ENCODE results near the gene SLC6A3.
A peak's percentile ranks its signal among the peaks of the same experiment; 100 is the strongest.

Gene SLC6A3

DNA sequence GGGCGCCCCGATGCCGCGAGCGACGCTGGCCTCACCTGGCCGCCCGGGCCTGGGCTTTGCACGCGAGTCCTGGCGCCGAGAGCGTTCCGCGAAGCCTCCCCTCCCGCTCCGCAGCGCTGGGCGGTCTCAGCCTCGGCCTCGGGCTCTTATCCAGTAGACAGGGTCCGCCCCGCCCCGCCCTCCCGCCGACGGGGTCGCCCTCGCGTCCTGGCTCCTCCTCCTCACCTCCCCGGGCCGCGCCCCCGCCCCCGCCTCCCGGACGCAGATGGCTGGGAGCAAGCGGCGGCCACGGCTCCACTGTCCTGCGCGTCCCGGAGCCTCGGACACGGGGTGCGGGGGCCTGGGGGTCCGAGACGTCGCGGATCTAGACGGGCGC lies at the start of gene SLC6A3:
SLC6A3 (minus strand) TSS at position 128 of the 376 bp plus-strand sequence. CDS start 2,243 bp downstream, outside the sequence.
- no peak for DNase-seq

DNA sequence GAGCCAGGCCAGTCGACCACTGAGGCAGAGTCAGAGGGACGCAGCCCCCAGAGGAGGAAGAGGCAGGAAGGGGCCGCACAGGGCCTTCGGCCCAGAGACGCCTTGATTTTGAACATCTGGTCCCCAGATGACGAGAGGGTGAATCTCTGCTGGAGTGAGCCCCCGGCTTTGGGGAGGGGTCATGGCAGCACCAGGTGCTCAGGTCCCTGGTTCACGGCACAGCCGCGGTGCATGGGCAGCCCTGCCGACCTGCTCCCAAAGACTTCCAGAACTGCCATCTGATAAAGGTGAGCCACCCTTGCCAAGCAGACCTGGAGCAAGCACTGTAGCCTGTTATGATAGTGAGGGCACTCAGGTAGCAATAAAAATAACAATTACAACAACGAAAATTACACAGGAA lies 48.7 kb upstream of the SLC6A3 start:
- DNase-seq: no peak

DNA sequence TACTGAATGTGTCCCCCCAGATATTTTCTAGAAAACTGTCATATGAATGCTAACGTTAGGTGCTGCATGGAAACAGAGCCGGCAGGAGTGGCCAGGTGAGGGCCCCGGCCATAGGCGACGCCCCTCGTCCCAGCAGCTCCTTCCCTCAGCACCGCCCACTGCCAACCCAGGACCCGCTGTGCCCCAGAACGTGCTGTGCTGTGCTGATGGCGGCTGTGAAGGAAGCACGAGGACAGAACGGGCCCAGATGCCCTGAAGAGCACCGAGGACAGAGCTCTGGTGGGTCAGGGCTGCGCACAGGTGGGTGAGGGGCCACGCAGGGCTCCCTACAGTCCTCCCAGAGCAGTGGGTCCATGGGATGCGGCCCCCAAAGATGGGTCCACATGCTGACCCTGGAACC lies 48.2 kb upstream of the SLC6A3 start:
- no peak for DNase-seq

DNA sequence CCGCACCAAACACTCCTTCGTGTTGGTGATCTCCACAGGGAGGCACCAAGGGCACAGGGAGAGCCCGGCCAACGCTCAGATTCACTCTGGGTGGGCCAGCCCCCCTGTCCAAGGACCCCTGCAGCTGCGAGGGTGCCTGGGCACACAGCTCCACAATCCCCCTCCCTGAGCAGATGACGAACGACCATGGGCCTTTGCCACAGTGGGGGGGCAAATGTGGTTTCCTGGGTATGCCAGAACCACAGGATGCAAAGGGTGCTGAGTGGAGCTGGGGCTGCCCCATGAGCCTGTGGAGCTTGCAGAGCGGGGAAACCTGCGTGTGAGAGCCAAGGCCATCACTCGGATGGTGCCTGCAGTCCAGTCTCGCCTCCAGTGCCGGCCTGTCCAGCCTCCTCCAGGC lies 47.5 kb upstream of the SLC6A3 start:
- no peak for DNase-seq

DNA sequence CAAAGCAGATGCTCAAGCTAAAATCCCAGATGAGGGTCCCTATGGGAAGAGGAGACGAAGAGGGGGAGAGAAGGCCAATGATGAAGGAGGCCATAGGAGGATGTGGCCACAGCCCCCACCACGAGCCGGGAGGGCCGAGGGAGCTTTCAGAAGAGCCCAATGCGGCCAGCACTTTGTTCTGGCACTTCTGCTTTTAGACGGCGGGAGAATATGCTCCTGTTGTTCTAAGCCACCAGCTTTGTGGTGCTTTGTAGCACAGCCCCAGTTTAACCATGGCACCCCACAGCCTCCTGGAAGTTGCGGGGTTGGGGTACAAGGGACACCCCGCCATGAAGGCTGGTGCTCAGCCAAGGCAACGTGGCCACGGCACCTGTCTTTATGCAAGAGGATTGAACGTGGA lies 45.1 kb upstream of the SLC6A3 start:
- no peak for DNase-seq

DNA sequence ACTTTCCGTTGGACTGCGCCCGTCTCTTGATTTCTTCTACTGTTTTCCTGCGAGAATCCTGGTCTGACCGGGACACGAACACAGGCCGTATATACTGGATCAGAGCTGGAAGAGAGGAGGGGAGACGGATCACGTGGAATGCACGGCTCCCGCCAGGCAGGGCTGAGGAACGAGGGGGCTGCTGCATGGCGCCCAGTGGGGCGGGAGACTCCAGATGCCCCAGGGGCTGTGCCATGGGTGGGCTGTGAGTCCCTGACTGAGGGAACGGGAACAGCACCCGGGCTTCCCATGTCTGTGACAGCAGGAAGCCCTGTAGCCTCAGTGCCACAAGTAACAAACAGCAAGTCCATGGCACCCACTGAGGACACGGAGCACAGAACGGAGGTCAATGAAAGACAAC lies 44.5 kb upstream of the SLC6A3 start:
- no peak for DNase-seq

DNA sequence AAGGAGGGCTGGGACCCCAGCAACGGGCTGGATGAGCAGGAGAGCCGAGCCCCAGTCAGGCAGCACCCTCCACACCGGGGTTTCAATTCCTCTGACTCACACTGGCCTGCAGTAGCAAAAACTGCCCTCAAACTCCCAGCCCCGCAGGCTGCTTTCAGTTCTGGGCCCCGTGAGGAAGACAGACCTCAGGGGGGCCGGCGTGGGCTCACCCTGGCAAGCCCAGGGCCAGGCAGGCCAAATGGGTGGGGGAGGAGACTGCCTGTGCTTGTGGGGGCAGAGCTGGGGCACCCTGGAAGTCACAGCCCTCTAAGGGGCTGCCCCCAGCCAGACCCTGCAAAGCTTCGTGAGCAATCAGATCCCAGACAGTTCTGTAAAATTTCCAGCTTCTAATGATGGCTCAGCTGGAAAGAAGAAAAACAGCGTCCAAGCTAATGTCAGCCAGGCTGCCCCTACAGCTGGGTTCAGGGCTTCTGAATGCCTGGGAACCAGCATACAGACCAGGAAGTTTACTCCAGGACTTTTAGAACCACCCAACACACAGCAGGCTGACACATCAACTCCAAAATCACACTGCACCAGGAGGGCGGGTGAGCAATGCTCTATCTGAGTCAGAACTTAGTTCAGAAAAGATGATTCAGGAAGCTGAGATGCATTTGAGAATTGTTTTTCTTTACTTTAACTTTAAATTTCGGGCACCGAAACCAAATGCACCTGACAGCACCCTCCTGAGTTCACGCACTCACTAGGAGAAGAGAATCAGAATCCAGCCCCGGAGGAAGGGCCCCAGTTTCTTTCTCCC lies 43.8 kb upstream of the SLC6A3 start:
- peak; percentile 63 for DNase-seq

DNA sequence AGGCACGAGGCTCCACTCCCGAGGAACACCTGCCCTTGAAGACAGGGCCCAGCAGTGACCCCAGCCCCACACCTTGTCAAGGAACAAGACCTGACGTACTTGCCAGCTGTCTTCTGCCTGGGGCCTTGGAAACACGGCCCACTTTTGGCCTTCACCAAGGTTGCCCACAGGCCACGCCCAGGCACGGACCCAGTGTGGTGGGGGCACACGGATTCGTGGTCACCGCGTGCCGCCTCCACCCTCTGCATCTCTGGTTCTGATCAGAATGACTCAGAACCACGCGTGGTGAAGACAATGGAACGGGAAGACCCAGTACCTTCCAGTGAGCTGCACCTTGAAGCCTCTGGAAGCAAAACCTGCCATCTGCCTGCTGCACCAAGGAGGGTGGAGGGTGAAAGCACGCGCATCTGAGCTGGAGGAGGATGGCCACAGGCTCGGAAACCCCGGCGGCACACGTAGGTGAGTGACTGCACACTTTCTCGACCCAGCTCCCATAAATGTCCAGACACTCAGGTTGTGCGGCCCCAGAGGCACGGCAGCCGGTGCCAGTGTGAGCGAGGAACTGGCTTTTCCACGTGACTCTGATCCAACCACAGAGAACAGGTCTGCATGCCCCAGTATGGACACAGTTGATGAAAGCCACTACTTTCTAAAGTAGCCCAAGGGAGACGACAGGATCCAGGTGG lies 42.0 kb upstream of the SLC6A3 start:
- no peak for DNase-seq

DNA sequence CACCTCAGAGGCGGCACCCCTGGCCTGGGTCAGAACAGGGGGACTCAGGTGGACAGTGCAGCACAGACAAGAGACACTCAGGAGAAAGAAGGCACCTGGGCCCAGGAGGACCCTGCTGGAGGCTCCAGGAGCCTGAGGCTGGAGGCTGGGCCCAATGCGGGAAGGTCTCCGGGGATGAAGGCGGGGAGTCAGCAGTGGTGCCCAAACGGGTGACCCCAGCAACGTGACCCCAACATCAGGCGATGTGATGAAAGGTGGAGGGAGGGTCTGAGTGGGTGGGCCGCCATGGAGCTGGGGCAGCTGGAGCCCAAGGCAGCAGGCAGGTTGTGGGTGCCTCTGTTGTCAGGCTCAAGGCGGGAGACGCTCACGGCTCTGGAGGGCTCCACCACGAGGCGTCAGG lies 41.0 kb upstream of the SLC6A3 start:
- DNase-seq: no peak

DNA sequence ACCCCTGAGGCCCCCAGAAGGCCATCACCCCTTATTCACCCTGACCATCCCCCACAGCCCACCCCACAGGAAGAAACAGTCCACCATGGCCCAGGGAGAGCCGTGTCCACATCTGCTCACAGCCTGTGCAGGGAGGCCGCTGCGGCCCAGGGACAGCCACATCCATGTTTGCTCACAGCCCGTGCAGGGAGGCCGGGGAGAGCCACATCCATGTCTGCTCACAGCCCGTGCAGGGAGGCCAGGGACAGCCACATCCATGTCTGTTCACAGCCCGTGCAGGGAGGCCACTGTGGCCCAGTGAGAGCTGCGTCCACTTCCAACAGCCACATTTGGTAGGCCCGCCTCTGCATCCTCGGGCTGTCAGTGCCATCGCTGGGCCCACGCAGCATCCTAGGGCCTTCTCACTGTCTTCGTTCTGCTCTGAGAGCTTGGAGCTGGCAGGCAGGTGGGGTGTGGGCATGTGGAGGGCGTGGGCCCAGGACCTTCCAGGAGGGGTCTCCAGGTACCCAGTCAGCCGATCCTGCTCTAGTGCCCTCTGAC lies 40.4 kb upstream of the SLC6A3 start:
- DNase-seq: no peak

DNA sequence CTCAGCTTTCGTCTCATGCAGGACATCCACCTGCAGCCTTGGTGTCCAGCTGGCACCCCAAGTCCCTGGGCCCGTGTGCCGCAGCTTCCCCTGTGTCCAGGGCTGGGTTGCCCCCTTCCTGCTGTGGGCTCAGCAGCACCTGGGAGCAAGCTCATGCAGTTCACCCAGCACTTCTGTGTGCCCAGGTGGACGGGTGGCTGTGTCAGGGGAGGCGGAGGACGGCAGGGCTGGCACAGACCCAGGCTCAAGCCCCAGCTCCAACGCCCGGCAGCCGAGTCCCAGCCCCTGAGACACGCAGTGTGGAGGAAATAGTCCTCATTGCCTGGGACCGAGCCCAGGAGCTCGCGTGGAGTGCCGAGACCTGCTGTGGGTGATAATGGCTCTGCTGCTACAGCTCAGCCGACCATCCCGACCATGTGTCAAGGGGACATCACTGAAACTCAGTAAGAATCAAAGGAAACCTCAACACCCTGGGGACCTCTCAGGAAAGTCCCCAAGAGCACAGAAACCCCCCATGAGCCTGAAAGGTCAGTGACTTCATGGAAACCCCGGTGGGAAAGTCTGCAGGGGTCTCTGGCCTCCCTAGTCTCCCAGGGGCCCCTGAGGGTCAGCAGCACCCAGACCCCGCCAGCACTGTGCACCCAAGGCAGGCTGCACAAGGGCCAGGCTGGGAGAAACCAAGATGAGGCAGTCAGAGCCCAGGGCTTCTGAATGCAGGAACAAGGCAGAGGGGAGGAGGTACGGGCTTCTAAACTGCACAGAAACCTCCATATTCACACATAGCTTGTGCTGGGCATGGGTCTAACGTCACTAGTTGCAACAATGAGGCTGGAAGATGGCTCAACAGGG lies 39.7 kb upstream of the SLC6A3 start:
- no peak for DNase-seq

DNA sequence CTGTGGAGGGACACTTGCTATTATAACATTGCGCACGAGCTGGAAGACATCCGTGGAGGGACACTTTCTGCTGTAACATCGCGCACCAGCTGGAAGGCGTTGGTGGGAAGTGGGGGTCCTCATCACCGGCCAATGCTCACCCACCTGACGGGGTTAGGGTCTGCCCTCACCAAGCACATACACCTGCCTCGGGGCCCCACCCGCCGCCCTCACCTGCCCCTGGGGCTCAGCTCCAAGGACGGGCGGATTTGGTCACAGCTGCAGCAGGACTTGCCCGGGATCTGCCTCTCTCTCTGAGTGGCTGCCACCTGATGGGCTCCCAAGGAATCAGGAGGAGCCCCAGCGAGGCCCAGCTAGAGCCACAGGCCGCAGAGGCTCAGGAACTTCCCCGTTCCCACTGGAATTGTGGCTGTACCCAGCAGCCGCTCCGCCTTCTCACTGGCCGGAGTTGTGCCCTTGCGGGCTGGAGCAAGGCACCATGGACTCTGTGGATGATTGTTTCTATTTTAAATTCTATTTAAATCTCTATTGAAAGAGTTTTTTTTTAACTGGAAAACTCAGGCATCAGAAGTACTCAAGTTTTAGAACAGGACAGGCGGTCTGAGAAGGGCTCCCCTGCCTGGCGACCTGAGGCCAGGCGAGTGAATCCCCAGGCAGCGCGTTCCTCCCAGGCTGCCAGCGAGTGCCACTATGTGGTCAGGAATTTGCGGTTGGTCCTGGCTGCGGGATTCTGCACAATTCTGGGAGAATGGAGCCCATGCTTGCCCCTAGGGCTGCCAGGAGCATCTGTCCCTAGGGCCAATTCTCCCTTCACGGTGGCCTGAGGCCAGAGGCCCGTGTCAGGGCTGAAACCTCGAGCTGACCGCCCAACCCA lies 38.9 kb upstream of the SLC6A3 start:
- DNase-seq: no peak

DNA sequence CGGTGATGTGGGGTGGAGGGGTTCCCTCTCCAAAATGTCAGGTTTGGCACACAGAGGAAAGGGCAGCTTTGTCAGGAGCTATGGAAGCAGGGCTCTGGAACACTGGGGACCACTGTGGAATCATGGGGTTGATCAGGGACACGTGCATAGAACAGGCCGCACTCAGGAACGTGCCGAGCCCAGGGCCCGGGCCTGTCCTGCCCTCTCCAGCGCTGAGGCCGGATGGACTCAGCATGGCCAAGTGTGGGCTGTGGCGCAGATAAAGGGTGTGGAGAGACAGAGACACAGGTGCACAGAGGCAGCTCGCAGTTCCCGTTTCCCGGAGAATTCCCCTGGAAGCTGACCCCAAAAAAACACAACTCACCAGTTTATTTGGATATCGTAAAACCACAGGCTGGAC lies 37.8 kb upstream of the SLC6A3 start:
- DNase-seq: no peak

DNA sequence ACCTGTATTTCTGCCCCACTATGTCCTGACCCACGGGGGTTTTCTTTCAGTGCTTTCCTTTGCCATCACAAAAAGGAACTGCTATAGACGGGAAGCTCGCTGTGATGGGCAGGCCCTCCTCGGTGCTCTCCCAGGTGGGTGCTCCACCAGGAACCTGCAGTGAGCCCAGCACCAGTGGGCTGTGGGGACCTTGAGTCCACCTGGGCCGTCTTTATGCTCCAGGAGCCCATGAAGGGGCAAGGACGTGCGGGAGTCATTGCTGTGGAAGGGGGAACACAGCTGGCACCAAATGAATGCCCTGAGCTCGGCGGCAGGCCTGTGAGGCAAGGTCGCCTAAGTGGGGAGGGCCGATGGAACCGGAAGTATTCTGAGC lies 36.7 kb upstream of the SLC6A3 start:
- DNase-seq: no peak

DNA sequence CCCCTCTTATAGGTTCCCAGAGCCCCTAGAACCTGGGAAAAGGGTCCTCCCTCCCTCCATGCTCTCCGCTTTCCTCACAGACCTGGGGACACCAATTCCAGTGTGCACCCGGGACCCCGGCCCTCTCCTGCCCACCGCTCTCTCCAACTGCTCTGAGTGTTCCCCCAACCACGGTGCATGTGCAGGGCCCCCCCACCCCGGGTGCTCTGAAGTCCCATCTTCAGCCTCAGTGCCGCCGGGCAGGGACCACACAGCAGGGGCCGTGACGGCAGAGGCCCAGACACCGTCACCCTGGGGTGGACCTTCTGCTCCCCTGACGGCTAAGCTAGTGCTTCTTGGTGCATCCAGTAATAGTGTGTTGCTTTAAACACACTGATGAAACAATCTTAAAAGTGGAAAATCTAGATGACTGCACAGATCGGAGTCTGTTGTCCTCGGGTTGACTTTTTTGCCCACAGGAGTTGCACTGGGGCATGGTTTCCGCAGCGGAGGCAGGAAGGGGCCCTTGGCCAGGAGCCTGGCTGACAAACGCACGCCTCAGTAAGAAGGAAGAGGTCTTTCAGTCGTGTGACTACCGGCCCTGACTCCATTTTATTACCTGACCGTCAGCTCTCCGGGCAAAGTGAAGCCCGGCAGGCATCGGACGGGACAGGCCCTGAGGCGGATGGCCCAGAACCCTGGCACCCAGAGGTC lies 36.2 kb upstream of the SLC6A3 start:
- no peak for DNase-seq

DNA sequence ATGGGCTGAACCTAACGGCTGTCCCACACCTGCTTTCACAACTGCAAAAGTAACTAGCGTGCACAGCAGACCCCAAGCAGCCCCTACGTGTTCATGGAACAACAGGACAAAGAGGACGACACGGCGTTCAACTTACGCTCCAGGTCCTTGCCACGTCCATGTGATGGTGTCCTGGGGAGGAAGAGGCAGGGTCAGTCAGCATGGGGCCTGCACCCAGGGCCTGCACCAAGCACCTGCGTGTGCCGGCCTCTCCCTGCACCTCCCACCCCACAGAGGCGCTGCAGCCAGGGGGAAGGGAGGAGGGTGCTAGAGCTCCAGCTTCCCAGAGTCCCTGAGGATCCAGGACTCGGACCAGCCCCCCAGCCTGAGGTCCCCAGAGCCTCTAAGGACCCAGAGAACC lies 35.6 kb upstream of the SLC6A3 start:
- DNase-seq: no peak

DNA sequence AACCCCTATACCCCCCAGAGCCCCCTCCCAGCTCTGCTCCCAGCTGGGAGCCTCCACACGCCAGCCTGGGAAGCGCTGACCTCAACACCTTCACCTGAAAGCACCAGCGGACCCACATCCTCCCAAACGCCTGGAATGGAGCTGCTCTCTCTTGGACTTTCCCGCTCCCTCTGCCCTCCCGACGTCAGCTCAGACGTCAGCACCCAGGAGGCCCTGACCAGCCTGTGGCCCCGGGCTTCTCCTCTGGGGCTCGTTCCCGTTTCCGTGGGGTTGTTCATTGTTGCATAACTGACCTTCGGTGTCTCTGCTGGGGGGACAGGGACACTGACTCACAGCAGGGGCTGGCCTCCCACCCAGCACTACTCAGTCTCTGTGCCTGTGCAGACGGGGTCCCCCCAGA lies 35.0 kb upstream of the SLC6A3 start:
- DNase-seq: no peak

DNA sequence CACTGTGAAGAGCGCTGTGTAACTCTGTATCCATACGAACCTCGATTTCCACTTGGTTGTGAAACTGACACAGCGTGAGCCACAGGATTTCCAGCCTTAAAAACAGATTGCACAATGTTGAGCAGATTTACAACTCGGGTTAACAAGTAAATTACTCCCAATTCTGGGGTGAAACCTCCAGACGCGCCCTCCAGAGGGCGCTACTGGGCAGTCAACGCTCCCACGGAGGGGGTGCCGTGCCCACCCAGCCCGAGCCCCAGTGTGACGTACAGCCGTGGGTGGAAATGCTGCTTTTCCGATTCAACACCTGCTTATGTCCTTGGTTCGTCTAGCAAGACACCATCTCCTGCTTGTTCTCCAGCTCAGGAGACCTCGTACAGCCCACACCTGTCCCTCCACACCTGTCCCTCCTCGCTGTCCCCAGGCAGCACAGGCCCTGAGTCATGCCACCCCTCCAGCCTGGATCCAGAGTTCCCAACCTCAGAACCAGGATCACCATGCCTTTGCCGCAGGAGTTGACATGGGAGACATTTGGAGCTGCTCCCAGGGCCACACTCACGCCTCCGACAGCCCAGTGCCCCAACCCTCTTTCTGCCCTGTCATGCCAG lies 34.4 kb upstream of the SLC6A3 start:
- no peak for DNase-seq

DNA sequence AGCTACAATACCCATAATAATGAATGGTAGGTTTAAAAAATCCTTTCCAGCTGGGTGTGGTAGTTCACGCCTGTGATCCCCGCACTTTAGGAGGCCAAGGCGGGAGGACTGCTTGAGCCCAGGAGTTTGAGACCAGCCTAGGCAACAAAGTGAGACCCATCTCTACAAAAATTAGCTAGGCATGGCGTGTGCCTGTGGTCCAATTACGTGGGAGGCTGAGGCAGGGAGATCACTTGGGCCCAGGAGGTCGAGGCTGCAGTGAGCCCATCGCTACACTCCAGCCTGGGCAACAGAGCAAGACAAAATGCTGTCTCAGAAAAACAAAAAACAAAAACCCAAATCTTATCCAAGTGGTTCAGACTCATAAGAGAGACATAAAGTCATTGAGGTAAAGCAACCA lies 33.8 kb upstream of the SLC6A3 start:
- DNase-seq: no peak

DNA sequence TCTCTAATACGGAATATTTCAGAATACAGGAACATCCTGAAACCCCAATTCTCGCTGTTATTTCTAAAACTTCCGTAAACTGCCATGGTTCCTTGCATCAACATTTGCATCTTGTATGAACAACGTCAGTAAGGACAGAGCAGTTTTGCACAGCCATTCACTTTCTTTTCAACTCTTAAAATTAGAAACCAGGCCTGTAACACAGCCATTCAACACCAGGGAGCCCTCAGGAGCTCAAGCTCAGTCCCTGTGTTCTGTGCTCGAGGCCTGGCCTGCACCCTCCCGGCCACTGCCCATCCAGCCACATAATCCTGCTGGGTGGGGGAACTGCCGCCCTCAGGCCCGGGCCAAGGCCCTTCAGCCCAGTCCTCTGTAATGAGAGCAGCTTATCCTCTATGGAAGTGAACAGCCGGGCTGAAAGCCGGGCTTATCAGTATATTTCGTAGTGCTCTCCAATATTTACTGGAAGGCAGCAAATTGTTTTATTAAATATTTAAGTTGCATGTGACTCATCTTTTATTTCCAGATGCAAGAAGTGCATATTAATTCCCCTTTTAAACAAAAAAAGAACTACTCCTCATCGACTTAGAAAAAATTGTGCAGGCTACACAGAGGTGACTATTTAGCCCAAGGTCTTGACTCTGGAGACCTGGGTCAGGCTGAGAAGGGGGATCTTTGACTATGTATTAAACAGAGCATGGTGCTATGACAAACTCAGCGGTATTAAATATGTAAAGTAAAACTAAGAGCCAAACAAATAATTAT lies 33.2 kb upstream of the SLC6A3 start:
- DNase-seq: no peak

DNA sequence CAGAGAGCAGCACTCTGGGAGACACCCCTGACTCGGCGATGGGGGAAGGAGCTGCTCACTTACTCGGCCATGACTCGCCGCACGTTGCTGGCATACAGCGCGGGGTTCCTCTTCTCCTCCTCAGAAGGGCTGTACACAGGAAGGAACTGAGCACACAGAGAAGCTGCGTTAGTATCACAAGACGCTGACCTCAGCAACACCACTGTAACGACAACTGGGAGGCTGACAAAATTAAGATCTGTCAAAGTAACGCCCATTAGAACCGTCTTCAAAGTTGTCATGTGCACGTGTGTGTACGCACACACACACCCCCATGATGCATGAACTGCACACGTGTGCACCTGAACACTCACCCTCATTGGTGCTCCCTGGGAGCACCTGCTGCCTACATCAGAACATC lies 32.1 kb upstream of the SLC6A3 start:
- DNase-seq: no peak
